Suprapubic skin (tissue), 4 donors: ENCODE data around the gene CYSLTR2. TPM values are rescaled to one million over a fixed set of nuclear protein-coding genes. Genes with fewer than 3 reads are reported as not detected.

ENCODE experiments used
- DNase-seq, 2 donors: peaks; one replicate each; pipeline ENCODE4 v3.0.0-alpha.2; 2019; ENCODE audit warnings: low spot score in 2 of 2
- H3K27ac ChIP-seq: fragments of 200-600 bp; sonication (generic); one replicate; pipeline ENCODE4 v1.5.1; 2019
- H3K27me3 ChIP-seq: fragments of 200-600 bp; sonication (generic); one replicate; pipeline ENCODE4 v1.5.1; 2019
- H3K36me3 ChIP-seq: fragments of 200-600 bp; sonication (generic); one replicate; pipeline ENCODE4 v1.5.1; 2019
- H3K4me1 ChIP-seq: fragments of 200-600 bp; sonication (generic); one replicate; pipeline ENCODE4 v1.5.1; 2019
- H3K4me3 ChIP-seq: fragments of 200-600 bp; sonication (generic); one replicate; pipeline ENCODE4 v1.5.1; 2019; ENCODE audit warnings: mild to moderate bottlenecking
- H3K9me3 ChIP-seq: fragments of 200-600 bp; sonication (generic); one replicate; pipeline ENCODE4 v1.5.1; 2019
- EP300 ChIP-seq: sonication (generic); formaldehyde crosslinking; IDR thresholded peaks from one replicate; pipeline ENCODE4 v1.6.1; 2017; ENCODE audit warnings: antibody characterized with exemption
- POLR2A ChIP-seq, 2 donors: fragments of 450-650 bp; IDR thresholded peaks; one replicate each; pipeline ENCODE4 v1.6.1; 2017; ENCODE audit warnings: antibody characterized with exemption in 2 of 2, mild to moderate bottlenecking in 2 of 2, moderate library complexity in 2 of 2
- POLR2AphosphoS5 ChIP-seq, 3 donors: sonication (generic); formaldehyde crosslinking; IDR thresholded peaks; one replicate each; pipeline ENCODE4 v1.6.1; 2017; ENCODE audit warnings: antibody characterized with exemption in 3 of 3
- WGBS: methylation state at CpG from one replicate; pipeline ENCODE4 v1.1.5; 2018; 5-methylcytosine and 5-hydroxymethylcytosine counted together
- total RNA-seq, 4 donors: library from RNA; depleted of rRNA; stranded (reverse); fragments of >200 nt; gene quantifications; one replicate each; pipeline ENCODE4 v1.1.0, GENCODE V29; 2016
- TF ChIP-seq, protein P1 (sequence below), 2 donors: fragments of 200-600 bp in 1 of 2; fragments of 450-650 bp in 1 of 2; sonication (generic) in 1 of 2; IDR thresholded peaks; one replicate each; pipeline ENCODE4 v1.5.1; 2016 to 2019; ENCODE audit warnings: antibody characterized with exemption in 2 of 2, mild to moderate bottlenecking in 1 of 2, moderate library complexity in 1 of 2

Gene CYSLTR2
- total RNA-seq, 4 donors from 2014 or later: 0.93 to 2.2 (median 1.7) TPM

DNA sequence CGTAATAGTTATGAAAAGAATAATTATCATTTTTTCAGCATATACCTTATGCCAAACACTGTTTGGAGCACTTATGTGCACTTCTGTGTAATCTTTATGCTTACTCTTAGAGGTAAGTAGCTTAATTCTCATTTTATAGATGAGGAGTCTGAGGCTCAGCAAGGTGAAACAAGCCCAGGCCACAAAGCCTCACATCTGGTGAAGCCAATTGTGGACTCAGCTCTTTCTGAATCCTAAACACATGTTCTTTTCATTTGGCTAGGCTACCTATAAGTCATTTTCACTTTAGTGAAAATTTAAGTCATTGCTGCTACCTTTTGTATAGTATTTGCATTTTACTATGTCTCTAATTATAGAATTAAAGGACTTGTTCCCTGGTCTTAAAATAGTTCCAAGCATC, 84.0 kb downstream of the CYSLTR2 start:
- Histone ChIP-seq H3K4me3 (no peak overlapping the region), H3K4me1 (no peaks in the 10 kb centered on the region), H3K9me3 (no peaks in the 10 kb centered on the region), H3K36me3 (no peaks in the 10 kb centered on the region), H3K27ac (no peak overlapping the region), H3K27me3 (no peaks in the 10 kb centered on the region)
- WGBS: 83% methylated on average over 1 of the region's 1 CpG
- DNase-seq: no peak
- TF ChIP-seq, protein P1, sequence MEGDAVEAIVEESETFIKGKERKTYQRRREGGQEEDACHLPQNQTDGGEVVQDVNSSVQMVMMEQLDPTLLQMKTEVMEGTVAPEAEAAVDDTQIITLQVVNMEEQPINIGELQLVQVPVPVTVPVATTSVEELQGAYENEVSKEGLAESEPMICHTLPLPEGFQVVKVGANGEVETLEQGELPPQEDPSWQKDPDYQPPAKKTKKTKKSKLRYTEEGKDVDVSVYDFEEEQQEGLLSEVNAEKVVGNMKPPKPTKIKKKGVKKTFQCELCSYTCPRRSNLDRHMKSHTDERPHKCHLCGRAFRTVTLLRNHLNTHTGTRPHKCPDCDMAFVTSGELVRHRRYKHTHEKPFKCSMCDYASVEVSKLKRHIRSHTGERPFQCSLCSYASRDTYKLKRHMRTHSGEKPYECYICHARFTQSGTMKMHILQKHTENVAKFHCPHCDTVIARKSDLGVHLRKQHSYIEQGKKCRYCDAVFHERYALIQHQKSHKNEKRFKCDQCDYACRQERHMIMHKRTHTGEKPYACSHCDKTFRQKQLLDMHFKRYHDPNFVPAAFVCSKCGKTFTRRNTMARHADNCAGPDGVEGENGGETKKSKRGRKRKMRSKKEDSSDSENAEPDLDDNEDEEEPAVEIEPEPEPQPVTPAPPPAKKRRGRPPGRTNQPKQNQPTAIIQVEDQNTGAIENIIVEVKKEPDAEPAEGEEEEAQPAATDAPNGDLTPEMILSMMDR (IDR thresholded peaks at IDR 0.05): no peak
- TF ChIP-seq POLR2A (IDR thresholded peaks at IDR 0.05) (no peak), EP300 (no peak), POLR2AphosphoS5 (IDR thresholded peaks at IDR 0.05) (no peak)

DNA sequence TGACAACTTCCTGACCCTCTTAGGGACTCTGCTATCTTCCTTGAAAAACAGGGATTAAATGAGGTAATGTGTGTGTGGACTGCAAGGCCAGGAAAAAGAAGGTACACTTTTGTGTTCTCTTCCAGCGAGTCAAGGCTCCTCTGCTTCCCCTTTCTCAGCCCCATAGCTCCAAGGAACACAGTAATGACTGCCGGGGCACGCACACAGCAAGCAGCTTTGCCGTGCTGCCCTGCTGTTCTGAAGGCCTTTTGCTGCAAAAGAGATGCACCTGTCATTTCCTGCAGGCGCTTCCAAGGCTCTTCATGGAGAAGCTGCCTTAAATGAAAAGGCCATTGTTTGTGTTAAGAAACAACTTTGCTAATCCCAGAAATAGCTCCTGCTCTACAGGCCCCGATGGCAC, 84.6 kb downstream of the CYSLTR2 start:
- DNase-seq: no peak

DNA sequence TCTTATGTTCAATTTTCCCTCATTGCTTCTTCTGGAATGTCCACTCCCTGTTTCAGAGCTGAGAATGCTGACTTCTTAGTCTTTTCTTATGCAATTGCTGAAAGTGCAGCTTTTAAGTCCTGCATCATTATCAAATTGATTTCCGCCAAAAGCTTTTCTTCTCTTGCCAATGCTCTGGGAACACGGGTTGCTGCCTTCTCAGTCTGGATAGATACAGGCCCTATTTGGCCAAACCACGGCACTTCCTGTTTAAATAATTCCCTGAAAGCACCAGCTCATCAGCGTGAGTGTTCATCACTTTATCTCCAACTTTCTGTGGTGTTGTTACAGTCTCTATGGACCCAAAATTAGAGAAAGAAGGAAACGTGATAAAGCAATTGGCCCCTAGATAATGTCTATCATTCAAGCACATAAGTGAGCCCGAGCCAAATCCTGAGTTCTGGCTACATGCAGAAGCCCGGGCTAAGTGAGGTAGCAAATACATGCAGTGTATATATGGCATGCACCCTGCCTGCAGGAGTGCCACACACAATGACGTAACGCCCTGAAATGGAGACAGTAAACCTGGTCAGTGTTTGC, 85.7 kb downstream of the CYSLTR2 start:
- H3K27ac ChIP-seq: no peak overlapping the region
- H3K9me3 ChIP-seq: no peaks in the 10 kb centered on the region
- TF ChIP-seq POLR2AphosphoS5 (IDR thresholded peaks at IDR 0.05) (no peak), POLR2A (IDR thresholded peaks at IDR 0.05) (no peak), EP300 (no peak)
- TF ChIP-seq, protein P1 (IDR thresholded peaks at IDR 0.05): no peak
- no peak for DNase-seq
- no peak overlapping the region for H3K4me3 ChIP-seq
- H3K36me3 ChIP-seq: no peaks in the 10 kb centered on the region
- no peaks in the 10 kb centered on the region for H3K4me1 ChIP-seq
- WGBS: 64% methylated on average over 9 of the region's 9 CpGs
- H3K27me3 ChIP-seq: no peaks in the 10 kb centered on the region

More for the DNA sequence above, 84.6 kb downstream of the CYSLTR2 start:
- Histone ChIP-seq H3K27me3 (no peaks in the 10 kb centered on the region), H3K4me3 (no peak overlapping the region), H3K36me3 (no peaks in the 10 kb centered on the region), H3K9me3 (no peaks in the 10 kb centered on the region), H3K27ac (no peak overlapping the region), H3K4me1 (no peaks in the 10 kb centered on the region)
- 42% methylated on average over 6 of the region's 6 CpGs for WGBS
- TF ChIP-seq POLR2AphosphoS5 (IDR thresholded peaks at IDR 0.05): no peak
- TF ChIP-seq EP300: no peak
- TF ChIP-seq, protein P1 (IDR thresholded peaks at IDR 0.05): no peak
- TF ChIP-seq POLR2A (IDR thresholded peaks at IDR 0.05): no peak

DNA sequence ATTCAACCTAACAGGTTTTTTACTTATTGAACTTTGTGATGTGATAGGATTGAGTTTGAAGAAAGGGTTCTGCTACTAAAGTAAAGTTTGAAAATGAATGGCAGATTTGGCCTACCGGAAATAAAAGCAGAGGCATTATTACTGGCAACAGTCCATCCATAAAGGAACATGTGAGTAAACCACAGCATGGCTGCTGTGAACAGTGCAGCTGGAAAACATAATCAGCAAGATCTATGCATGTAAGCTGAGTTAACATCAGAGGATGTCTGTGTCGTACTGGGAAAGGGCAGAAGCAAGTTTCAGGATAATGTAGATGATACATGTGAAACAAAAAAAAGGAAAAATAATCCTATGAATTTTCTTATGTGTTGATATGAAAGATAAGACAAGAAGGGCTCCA, 87.6 kb downstream of the CYSLTR2 start:
- H3K4me1 ChIP-seq: no peaks in the 10 kb centered on the region
- TF ChIP-seq POLR2A (IDR thresholded peaks at IDR 0.05) (no peak), POLR2AphosphoS5 (IDR thresholded peaks at IDR 0.05) (no peak), EP300 (no peak)
- TF ChIP-seq, protein P1 (IDR thresholded peaks at IDR 0.05): no peak
- no peaks in the 10 kb centered on the region for H3K27me3 ChIP-seq
- no peak overlapping the region for H3K4me3 ChIP-seq
- 29% methylated on average over 2 of the region's 2 CpGs for WGBS
- H3K27ac ChIP-seq: no peak overlapping the region
- no peaks in the 10 kb centered on the region for H3K36me3 ChIP-seq
- DNase-seq: no peak
- H3K9me3 ChIP-seq: no peaks in the 10 kb centered on the region

DNA sequence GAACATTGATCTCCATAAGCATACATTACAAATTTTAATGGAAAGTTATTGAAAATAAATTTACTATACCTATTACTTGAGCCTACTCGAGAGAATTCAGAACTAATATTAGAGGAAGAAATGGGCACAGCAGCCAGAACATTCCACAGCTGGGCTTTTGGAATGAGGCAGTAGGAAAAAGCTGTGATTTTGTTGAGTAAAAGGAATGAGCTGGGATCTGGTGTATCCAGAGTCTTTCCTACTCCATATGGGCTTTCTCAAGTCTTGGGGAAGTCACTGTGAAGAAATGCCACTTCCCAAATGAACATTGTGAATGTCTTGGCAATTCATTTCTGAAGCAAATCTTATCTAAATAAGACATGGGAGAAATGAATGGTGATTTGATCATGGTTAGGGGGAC, 93.1 kb downstream of the CYSLTR2 start:
- Histone ChIP-seq H3K27ac (no peak overlapping the region), H3K4me1 (peaks cover 21% of the 10 kb centered on the region), H3K36me3 (no peaks in the 10 kb centered on the region), H3K4me3 (no peak overlapping the region), H3K9me3 (no peaks in the 10 kb centered on the region), H3K27me3 (no peaks in the 10 kb centered on the region)
- 31% methylated on average over 1 of the region's 1 CpG for WGBS
- no peak for DNase-seq
- TF ChIP-seq EP300: no peak
- TF ChIP-seq, protein P1 (IDR thresholded peaks at IDR 0.05): no peak
- no peak for TF ChIP-seq POLR2AphosphoS5 (IDR thresholded peaks at IDR 0.05)
- TF ChIP-seq POLR2A (IDR thresholded peaks at IDR 0.05): no peak
